ENCODE results near the gene PCCA. TPM values are rescaled to one million over a fixed set of nuclear protein-coding genes. Genes with fewer than 3 reads are reported as not detected.

PCCA gene
- total RNA-seq, 1 experiment from 2014 or later: 39.9 TPM

- Mint-ChIP-seq H3K27ac (ENCODE audit: unreplicated experiment) (no peak overlapping the region), H3K9me3 (ENCODE audit: unreplicated experiment) (peaks cover 43% of the 10 kb centered on the region), H3K36me3 (ENCODE audit: insufficient read depth, unreplicated experiment) (peaks cover 26% of the 10 kb centered on the region), H3K4me1 (ENCODE audit: low read depth, unreplicated experiment) (no peaks in the 10 kb centered on the region), H3K4me3 (ENCODE audit: unreplicated experiment) (no peak overlapping the region), H3K27me3 (ENCODE audit: insufficient read depth, unreplicated experiment) (no peaks in the 10 kb centered on the region)
- H3K27me3 ChIP-seq (replicated peaks; ENCODE audit: control insufficient read depth, insufficient read depth, low read length): no peaks in the 10 kb centered on the region
- no peak for TF ChIP-seq CTCF (IDR thresholded peaks at IDR 0.05; ENCODE audit: insufficient read depth in 1 of 2, low read depth in 1 of 2, low read length in 1 of 2, severe bottlenecking in 1 of 2, unreplicated experiment in 1 of 2)
- no peak overlapping the region for H3K4me3 ChIP-seq (ENCODE audit: low read depth, low read length)
- H3K4me1 ChIP-seq: no peaks in the 10 kb centered on the region
- peaks cover 8% of the 10 kb centered on the region for H3K9me3 ChIP-seq
- ChIA-PET CTCF (no interaction called here), POLR2A (no interaction called here)
- no TSS peak for BruUV-seq (replicated peaks)
- intact Hi-C loops (cut with micrococcal nuclease; ENCODE audit: unreplicated experiment): no loop called here
- no peak for DNase-seq
- no peaks in the 10 kb centered on the region for H3K36me3 ChIP-seq (ENCODE audit: control insufficient read depth, insufficient read depth, low read length)
Measured at GRCh38 chr13:100403675-100404074, 314.8 kb downstream of the PCCA start.

GRCh38 chr13:100409132-100409531, 320.2 kb downstream of the PCCA start:
- Histone ChIP-seq H3K9me3 (peaks cover 38% of the 10 kb centered on the region), H3K4me3 (ENCODE audit: low read depth, low read length) (no peak overlapping the region), H3K27me3 (replicated peaks; ENCODE audit: control insufficient read depth, insufficient read depth, low read length) (no peaks in the 10 kb centered on the region), H3K4me1 (no peaks in the 10 kb centered on the region), H3K36me3 (ENCODE audit: control insufficient read depth, insufficient read depth, low read length) (no peaks in the 10 kb centered on the region)
- intact Hi-C loops (cut with micrococcal nuclease; ENCODE audit: unreplicated experiment): no loop called here
- Mint-ChIP-seq H3K9me3 (ENCODE audit: unreplicated experiment) (peaks cover 47% of the 10 kb centered on the region), H3K4me1 (ENCODE audit: low read depth, unreplicated experiment) (no peaks in the 10 kb centered on the region), H3K36me3 (ENCODE audit: insufficient read depth, unreplicated experiment) (peaks cover 23% of the 10 kb centered on the region), H3K4me3 (ENCODE audit: unreplicated experiment) (no peak overlapping the region), H3K27me3 (ENCODE audit: insufficient read depth, unreplicated experiment) (no peaks in the 10 kb centered on the region), H3K27ac (ENCODE audit: unreplicated experiment) (no peak overlapping the region)
- POLR2A ChIA-PET: no interaction called here
- CTCF ChIA-PET: no interaction called here
- DNase-seq: peak in 1 of 2 experiments; percentile 23
- BruUV-seq (replicated peaks): no TSS peak
- no peak for TF ChIP-seq CTCF (IDR thresholded peaks at IDR 0.05; ENCODE audit: insufficient read depth in 1 of 2, low read depth in 1 of 2, low read length in 1 of 2, severe bottlenecking in 1 of 2, unreplicated experiment in 1 of 2)

- TF ChIP-seq CTCF (IDR thresholded peaks at IDR 0.05; ENCODE audit: insufficient read depth in 1 of 2, low read depth in 1 of 2, low read length in 1 of 2, severe bottlenecking in 1 of 2, unreplicated experiment in 1 of 2): no peak
- Mint-ChIP-seq H3K9me3 (ENCODE audit: unreplicated experiment) (no peaks in the 10 kb centered on the region), H3K27me3 (ENCODE audit: insufficient read depth, unreplicated experiment) (no peaks in the 10 kb centered on the region), H3K4me3 (ENCODE audit: unreplicated experiment) (no peak overlapping the region), H3K27ac (ENCODE audit: unreplicated experiment) (no peak overlapping the region), H3K4me1 (ENCODE audit: low read depth, unreplicated experiment) (no peaks in the 10 kb centered on the region), H3K36me3 (ENCODE audit: insufficient read depth, unreplicated experiment) (peaks cover 9% of the 10 kb centered on the region)
- CTCF ChIA-PET: no interaction called here
- H3K36me3 ChIP-seq (ENCODE audit: control insufficient read depth, insufficient read depth, low read length): no peaks in the 10 kb centered on the region
- no peaks in the 10 kb centered on the region for H3K27me3 ChIP-seq (replicated peaks; ENCODE audit: control insufficient read depth, insufficient read depth, low read length)
- DNase-seq: no peak
- intact Hi-C loops (cut with micrococcal nuclease; ENCODE audit: unreplicated experiment): no loop called here
- no peaks in the 10 kb centered on the region for H3K4me1 ChIP-seq
- no peaks in the 10 kb centered on the region for H3K9me3 ChIP-seq
- POLR2A ChIA-PET: no interaction called here
- no TSS peak for BruUV-seq (replicated peaks)
- no peak overlapping the region for H3K4me3 ChIP-seq (ENCODE audit: low read depth, low read length)
Measured at GRCh38 chr13:100423375-100423774, 334.5 kb downstream of the PCCA start.
